Muscle layer of duodenum (tissue), 2 donors: ENCODE measurements around the gene MAP4K4.

Experiments
- H3K27ac ChIP-seq: one replicate; pipeline ENCODE4 v1.7.0; 2013; ENCODE audit warnings: mild to moderate bottlenecking, low read length
- H3K27me3 ChIP-seq: one replicate; pipeline ENCODE4 v1.7.0; 2013; ENCODE audit warnings: low read depth, mild to moderate bottlenecking, control low read depth, low read length
- H3K36me3 ChIP-seq, 2 donors: one replicate each; pipeline ENCODE4 v1.7.0; 2013; ENCODE audit warnings: low read length in 2 of 2, control low read depth in 1 of 2, mild to moderate bottlenecking in 1 of 2; ENCODE audit not compliant: insufficient read depth in 2 of 2, control insufficient read depth in 1 of 2
- H3K4me1 ChIP-seq, 2 donors: one replicate each; pipeline ENCODE4 v1.7.0; 2013; ENCODE audit warnings: low read length in 2 of 2, mild to moderate bottlenecking in 2 of 2, control low read depth in 1 of 2, moderate library complexity in 1 of 2; ENCODE audit not compliant: insufficient read depth in 2 of 2, control insufficient read depth in 1 of 2
- H3K4me3 ChIP-seq, 2 donors: one replicate each; pipeline ENCODE4 v1.7.0; 2013; ENCODE audit warnings: low read length in 2 of 2, low read depth in 1 of 2, mild to moderate bottlenecking in 1 of 2
- H3K9me3 ChIP-seq, 2 donors: one replicate each; pipeline ENCODE4 v1.7.0; 2013; ENCODE audit warnings: low read length in 2 of 2, control low read depth in 1 of 2, mild to moderate bottlenecking in 1 of 2; ENCODE audit not compliant: control insufficient read depth in 1 of 2
- donor health status: healthy.

Gene MAP4K4

GRCh38 chr2:101788565-101788964 lies 91.1 kb downstream of the MAP4K4 start:
- Histone ChIP-seq H3K4me1 (peaks cover 0 to 22% of the 10 kb centered on the region in 2 donors), H3K36me3 (no peaks in the 10 kb centered on the region), H3K27me3 (no peaks in the 10 kb centered on the region), H3K4me3 (no peak overlapping the region), H3K27ac (no peak overlapping the region), H3K9me3 (no peaks in the 10 kb centered on the region)

GRCh38 chr2:101788995-101789970 lies 91.8 kb downstream of the MAP4K4 start:
- Histone ChIP-seq H3K27me3 (no peaks in the 10 kb centered on the region), H3K9me3 (no peaks in the 10 kb centered on the region), H3K4me1 (peaks cover 0 to 27% of the 10 kb centered on the region in 2 donors), H3K27ac (no peak overlapping the region), H3K36me3 (no peaks in the 10 kb centered on the region), H3K4me3 (no peak overlapping the region)

GRCh38 chr2:101790416-101790815 lies 92.9 kb downstream of the MAP4K4 start:
- Histone ChIP-seq H3K4me3 (no peak overlapping the region), H3K4me1 (peaks cover 4 to 34% of the 10 kb centered on the region in 2 donors), H3K27me3 (no peaks in the 10 kb centered on the region), H3K9me3 (no peaks in the 10 kb centered on the region), H3K27ac (peak overlapping the region; percentile 12), H3K36me3 (no peaks in the 10 kb centered on the region)

- Histone ChIP-seq H3K27me3 (no peaks in the 10 kb centered on the region), H3K9me3 (no peaks in the 10 kb centered on the region), H3K36me3 (no peaks in the 10 kb centered on the region), H3K4me3 (no peak overlapping the region), H3K27ac (peak overlapping the region; percentile 12), H3K4me1 (peaks cover 4 to 35% of the 10 kb centered on the region in 2 donors)
These were observed 93.3 kb downstream of the MAP4K4 start for GRCh38 chr2:101790857-101791256.

GRCh38 chr2:101792208-101792607 lies 94.7 kb downstream of the MAP4K4 start:
- H3K27me3 ChIP-seq = no peaks in the 10 kb centered on the region
- H3K9me3 ChIP-seq = no peaks in the 10 kb centered on the region
- peaks cover 4 to 31% of the 10 kb centered on the region in 2 donors for H3K4me1 ChIP-seq
- H3K36me3 ChIP-seq = no peaks in the 10 kb centered on the region
- H3K27ac ChIP-seq = no peak overlapping the region
- no peak overlapping the region for H3K4me3 ChIP-seq

- no peaks in the 10 kb centered on the region for H3K27me3 ChIP-seq
- H3K36me3 ChIP-seq = no peaks in the 10 kb centered on the region
- no peak overlapping the region for H3K27ac ChIP-seq
- no peaks in the 10 kb centered on the region for H3K9me3 ChIP-seq
- peaks cover 4 to 30% of the 10 kb centered on the region in 2 donors for H3K4me1 ChIP-seq
- H3K4me3 ChIP-seq = no peak overlapping the region
These were observed 95.9 kb downstream of the MAP4K4 start for GRCh38 chr2:101793277-101793969.

- H3K27ac ChIP-seq = no peak overlapping the region
- H3K4me1 ChIP-seq = peaks cover 4 to 26% of the 10 kb centered on the region in 2 donors
- no peaks in the 10 kb centered on the region for H3K9me3 ChIP-seq
- no peaks in the 10 kb centered on the region for H3K36me3 ChIP-seq
- no peaks in the 10 kb centered on the region for H3K27me3 ChIP-seq
- H3K4me3 ChIP-seq = no peak overlapping the region
These were observed 96.6 kb downstream of the MAP4K4 start for GRCh38 chr2:101794141-101794540.

- H3K9me3 ChIP-seq = no peaks in the 10 kb centered on the region
- H3K27me3 ChIP-seq = no peaks in the 10 kb centered on the region
- no peaks in the 10 kb centered on the region for H3K36me3 ChIP-seq
- no peak overlapping the region for H3K4me3 ChIP-seq
- peaks cover 4 to 23% of the 10 kb centered on the region in 2 donors for H3K4me1 ChIP-seq
- no peak overlapping the region for H3K27ac ChIP-seq
These were observed 97.5 kb downstream of the MAP4K4 start for GRCh38 chr2:101795033-101795432.

- Histone ChIP-seq H3K27me3 (no peaks in the 10 kb centered on the region), H3K4me1 (peaks cover 4 to 34% of the 10 kb centered on the region in 2 donors), H3K36me3 (no peaks in the 10 kb centered on the region), H3K27ac (no peak overlapping the region), H3K4me3 (no peak overlapping the region), H3K9me3 (no peaks in the 10 kb centered on the region)
These were observed 99.5 kb downstream of the MAP4K4 start for GRCh38 chr2:101796825-101797600.

- H3K4me1 ChIP-seq = peaks cover 6 to 49% of the 10 kb centered on the region in 2 donors
- H3K4me3 ChIP-seq = no peak overlapping the region
- no peaks in the 10 kb centered on the region for H3K9me3 ChIP-seq
- no peaks in the 10 kb centered on the region for H3K27me3 ChIP-seq
- H3K27ac ChIP-seq = no peak overlapping the region
- no peaks in the 10 kb centered on the region for H3K36me3 ChIP-seq
These were observed 104.0 kb downstream of the MAP4K4 start for GRCh38 chr2:101801496-101801895.

- H3K4me3 ChIP-seq = no peak overlapping the region
- H3K27me3 ChIP-seq = no peaks in the 10 kb centered on the region
- H3K27ac ChIP-seq = no peak overlapping the region
- H3K36me3 ChIP-seq = no peaks in the 10 kb centered on the region
- no peaks in the 10 kb centered on the region for H3K9me3 ChIP-seq
- H3K4me1 ChIP-seq = peaks cover 6 to 46% of the 10 kb centered on the region in 2 donors
These were observed 104.8 kb downstream of the MAP4K4 start for GRCh38 chr2:101802329-101802728.
